NCI-H2227 (cell line): Measurements from ENCODE around the gene MAD1L1.

Experiments used
- DNase-seq: peaks from one replicate; lab custom pipeline; 2025; ENCODE audit not compliant: unreplicated experiment; lab: John Stamatoyannopoulos, UW

The MAD1L1 gene

DNA sequence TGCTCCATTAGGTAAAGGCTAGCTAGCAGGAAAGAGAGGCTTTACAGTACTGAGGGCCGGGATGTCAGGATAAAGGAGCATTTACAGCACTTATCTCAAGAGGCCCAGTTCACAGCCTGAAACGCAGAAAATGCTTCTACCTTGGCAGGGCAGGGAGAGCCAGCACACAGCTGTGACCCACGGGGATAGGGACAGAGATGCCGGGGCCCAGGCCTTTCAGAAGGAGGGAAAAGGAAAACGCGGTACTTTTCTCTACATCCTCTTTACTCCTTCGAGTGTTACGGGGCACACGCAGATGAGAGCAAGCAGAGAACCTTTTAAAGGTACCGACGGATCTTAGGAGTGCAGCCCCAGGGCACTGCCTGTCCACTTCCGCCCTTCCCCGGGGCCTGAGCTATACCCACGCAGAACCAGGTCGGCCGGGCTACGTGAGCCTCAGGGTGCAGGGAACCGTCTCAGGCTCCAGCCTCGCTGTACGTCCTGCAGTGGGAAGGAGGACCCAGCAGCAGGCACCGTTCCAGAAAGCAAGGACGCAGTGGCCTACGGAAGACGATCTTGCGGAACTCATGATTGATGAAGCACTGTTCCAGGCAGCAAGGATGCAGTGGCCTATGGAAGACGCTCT is 330.4 kb downstream of the MAD1L1 start:
- peak; percentile 39 for DNase-seq

- no peak for DNase-seq
Observed at GRCh38 chr7:1901431-1902210, 331.1 kb downstream of the MAD1L1 start.

- no peak for DNase-seq
Observed at GRCh38 chr7:1900847-1901246, 331.9 kb downstream of the MAD1L1 start.

DNA sequence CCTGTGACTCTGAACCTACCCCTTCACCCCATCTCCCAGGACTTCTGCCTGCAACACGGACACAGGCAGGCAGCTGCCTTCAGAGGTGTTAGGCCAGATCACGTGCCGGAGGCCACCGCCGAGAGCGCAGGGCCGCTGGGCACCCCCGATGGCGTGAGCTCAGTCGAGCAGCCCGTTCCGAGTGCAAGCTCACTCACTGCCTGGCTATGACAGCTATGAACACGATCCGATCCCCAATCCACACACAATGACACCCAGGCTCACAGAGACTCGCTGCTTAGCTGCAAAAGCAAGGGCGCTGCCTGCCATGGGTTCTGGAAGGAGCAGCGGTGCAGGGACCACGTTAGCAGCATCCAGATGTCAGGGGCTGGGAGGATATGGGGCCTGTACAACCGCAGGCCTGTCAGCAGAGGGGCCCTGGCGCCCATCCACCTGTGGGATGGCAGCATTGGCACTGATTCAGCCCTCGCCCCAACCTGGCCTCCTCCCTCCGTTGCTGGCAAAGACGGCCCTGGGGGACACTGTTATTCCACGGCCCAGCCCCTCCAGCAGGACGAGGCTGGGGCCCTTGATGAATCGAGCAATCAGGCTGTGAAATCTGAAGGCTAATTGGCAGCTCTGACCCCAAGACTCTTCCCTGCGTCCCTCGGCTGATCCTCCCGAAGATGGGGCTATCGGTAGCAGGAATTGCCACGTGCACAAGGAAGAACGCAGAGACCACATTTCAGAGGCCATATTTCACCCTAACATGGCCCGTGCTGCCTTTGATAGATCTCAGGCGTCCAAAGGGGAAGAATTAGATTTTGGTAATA is 332.6 kb downstream of the MAD1L1 start:
- no peak for DNase-seq

GRCh38 chr7:1899196-1899595 is 333.5 kb downstream of the MAD1L1 start:
- no peak for DNase-seq

- no peak for DNase-seq
Observed at GRCh38 chr7:1898628-1899185, 334.0 kb downstream of the MAD1L1 start.

DNA sequence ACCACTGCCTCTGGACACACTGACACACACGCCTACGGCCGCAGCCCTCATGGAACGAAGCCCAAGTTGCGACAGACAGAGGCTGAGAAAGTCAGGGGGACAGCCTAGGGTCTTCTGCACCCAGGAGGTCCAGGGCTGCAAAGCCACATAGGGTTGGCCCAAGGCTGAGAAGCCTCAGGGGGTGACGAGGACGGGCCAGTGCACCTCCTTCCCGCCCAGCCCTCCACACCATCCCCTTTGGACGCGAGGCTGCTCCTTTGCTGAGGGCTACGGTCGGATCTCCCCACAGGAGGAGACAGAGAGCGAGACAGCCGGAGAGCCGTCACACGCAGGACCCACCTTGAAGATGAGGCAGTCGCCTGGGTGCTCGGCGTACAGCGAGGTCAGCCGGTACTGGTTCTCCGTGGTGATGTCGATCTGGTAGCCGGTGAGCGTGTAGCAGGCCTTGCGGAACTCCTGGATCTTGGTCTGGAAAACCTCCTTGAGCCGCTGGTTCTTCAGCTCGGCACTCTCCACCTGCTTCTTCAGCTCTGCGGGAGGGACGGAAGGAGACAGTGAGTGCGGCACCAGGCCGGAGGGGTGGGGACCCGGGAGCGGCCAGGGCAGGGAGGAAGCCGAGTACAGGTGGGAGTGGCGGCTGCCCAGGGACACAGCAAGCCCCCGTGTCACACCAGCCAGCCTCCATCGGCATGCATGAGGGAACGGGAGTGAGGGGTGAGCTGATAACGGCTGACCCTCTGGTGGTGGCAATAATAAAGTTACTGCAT is 334.7 kb downstream of the MAD1L1 start:
- DNase-seq = no peak

DNA sequence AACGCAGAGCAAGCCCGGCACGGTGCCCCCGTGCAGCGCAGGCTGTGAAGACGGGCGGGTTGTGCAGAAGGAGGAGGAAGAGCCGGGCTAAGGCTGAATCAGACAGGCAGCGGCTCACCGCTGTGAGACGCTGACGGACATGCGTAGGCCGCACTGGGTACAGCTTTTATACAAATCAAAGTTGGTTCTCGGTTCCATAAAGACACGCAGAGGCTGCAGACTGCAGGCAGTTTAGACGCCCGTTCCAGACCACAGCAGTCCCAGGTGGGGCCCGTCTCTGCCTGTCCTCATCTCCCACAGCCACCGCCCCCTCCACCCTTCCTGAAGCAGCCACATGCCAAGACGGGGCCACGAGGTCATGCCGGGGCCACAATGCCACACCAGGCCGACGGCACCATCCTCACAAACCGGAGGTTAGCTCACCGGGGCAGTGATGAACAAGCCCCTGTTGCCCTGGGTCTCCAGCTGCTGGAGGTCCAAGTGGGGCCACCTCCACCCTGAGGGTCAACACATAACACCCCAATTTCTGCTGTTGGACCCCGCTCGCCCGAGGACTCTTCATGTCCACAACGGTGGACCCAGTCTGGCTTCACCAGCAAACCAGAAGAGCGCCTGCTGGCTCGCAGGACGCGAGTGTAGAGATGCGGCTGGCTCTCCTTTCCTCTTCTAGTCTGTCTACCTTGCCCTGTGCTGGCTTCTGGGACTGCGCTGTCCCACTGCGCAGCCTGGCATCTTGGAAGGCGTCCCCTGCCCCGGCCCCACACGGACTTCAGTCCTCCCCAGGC is 335.5 kb downstream of the MAD1L1 start:
- DNase-seq = no peak

GRCh38 chr7:1895664-1896515 is 336.9 kb downstream of the MAD1L1 start:
- no peak for DNase-seq

DNA sequence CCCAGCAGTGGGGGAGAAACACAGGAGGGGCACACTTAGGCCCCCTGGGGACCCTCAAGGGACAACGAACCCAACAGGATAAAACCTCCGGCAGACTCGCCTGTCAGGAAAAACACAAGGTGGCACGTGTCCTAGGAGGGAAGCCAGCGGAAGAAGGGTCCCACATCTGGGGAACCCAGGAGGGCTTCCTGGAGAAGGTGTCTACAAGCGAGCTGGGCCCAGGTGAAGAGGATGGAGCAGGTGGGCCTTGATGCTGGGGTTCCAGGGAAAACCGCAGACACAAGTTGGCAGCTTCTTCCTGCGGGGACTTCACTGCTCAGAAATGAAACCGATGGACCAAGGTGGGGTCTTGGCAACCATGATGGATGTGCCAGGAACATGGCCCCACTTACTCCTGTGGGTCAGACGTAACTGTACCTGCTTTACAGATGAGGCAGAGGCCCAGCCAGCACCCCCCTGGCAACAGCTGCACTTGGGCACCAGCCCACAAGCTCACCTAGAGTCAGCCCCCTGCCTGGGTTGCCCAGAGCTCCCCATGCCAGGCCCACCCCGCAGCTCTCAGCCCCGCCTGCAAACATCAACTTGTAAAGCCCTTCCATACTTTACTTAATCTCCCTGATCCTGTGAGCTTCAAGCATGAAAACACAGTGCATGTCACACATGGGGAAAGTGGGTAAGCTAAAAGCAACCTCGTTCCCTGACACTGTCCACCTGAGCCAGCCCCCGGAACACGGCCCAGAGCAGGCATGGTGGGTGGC is 337.7 kb downstream of the MAD1L1 start:
- DNase-seq = no peak

GRCh38 chr7:1894313-1894900 is 338.3 kb downstream of the MAD1L1 start:
- DNase-seq = no peak

GRCh38 chr7:1893451-1893850 is 339.3 kb downstream of the MAD1L1 start:
- DNase-seq = no peak

DNA sequence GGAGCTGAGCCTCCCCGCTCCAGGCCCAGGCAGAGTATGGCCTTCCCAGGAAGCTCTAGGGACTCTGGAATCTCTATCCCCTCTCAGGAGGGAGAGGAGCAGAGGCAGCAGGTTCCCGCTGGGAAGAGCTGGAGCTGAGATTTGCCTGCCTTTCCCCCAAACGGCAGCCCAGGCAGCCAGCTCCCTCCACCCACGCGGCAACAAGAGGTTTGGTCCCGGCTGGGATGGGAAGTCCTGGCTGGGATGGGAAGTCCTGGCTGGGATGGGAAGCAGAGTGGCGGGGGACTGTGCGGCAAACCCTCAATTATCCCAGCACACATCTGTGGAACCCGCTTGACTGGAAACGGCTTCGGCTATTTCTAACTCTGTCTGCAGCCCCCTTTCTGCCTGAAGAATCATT is 339.7 kb downstream of the MAD1L1 start:
- peak; percentile 42 for DNase-seq

GRCh38 chr7:1892011-1892965 is 340.5 kb downstream of the MAD1L1 start:
- DNase-seq = no peak

GRCh38 chr7:1890289-1891235 is 342.2 kb downstream of the MAD1L1 start:
- DNase-seq = no peak
